Daoy (cell line): ENCODE data around the gene TYRO3. TPM values are rescaled to one million over a fixed set of nuclear protein-coding genes. Genes with fewer than 3 reads are reported as not detected.

ENCODE experiments used
- DNase-seq: peaks from one replicate; pipeline ENCODE4 v3.0.0-alpha.2; 2015; ENCODE audit warnings: low read depth
- total RNA-seq: library from RNA; depleted of rRNA; stranded (reverse); fragments of >200 nt; shearing (Covaris generic); gene quantifications from 2 replicates; pipeline ENCODE4 v1.2.3, GENCODE V29; 2014; rRNA removed

The TYRO3 gene
- total RNA-seq = 3.9 and 4.6 TPM in 2 replicates

DNA sequence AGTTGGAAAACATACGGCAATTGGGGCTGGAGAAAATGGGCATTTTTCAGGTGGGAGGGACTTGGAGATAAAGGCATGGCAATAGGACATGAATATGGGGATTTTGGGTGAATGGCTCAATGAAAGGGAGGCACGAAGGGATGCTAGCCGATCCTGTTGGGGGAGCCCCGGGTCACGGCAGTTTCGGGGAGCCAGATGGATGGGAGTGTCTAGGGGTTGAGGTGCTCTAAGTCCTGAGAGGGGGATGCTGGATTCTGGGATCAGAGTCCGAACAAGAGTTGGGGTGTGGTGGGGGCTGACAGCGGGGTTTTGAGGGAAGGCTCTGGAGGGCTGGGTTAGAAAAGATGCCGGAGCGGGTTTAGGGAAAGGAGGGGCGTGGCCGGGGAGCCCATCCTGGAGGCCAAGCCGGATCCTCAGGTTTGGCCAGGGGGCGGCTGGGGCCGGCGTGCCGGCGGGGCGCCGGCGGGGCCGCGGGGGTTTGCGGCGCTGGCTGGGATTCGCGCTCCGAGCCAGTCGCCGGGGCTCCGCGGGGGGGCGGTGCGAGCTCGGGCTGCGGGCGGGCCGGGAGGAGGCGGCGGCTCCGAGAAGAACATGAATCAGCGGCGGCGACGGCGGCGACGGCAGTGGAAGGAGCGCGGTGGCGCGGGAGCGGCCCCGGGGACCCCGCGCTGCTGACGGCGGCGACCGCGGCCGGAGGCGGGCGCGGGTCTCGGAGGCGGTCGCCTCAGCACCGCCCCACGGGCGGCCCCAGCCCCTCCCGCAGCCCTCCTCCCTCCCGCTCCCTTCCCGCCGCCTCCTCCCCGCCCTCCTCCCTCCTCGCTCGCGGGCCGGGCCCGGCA, at the start of gene TYRO3:
TSS of gene TYRO3 (plus strand) at position 813 of the 839 bp plus-strand sequence. CDS start 46 bp downstream, outside the sequence.
- DNase-seq = peak; percentile 68

DNA sequence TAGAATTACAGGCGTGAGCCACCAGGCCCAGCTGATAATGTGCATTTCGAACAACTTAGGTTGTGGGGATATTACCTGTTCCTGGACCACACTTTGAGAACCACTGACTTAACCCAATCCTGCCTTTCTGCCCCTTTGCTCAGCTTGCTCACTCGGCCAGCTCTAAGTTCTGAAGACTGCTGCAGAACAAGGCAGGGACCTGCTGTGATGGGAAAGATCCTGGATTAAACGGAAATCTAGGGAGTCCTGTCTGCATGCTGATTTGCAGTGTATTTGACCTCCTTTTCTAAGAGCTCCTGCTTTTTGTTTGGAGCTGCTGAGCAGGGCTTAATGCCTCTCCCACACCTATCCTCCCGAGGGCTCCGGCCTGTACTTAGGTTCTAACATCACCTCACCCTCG, 48.3 kb upstream of the TYRO3 start:
- no peak for DNase-seq

DNA sequence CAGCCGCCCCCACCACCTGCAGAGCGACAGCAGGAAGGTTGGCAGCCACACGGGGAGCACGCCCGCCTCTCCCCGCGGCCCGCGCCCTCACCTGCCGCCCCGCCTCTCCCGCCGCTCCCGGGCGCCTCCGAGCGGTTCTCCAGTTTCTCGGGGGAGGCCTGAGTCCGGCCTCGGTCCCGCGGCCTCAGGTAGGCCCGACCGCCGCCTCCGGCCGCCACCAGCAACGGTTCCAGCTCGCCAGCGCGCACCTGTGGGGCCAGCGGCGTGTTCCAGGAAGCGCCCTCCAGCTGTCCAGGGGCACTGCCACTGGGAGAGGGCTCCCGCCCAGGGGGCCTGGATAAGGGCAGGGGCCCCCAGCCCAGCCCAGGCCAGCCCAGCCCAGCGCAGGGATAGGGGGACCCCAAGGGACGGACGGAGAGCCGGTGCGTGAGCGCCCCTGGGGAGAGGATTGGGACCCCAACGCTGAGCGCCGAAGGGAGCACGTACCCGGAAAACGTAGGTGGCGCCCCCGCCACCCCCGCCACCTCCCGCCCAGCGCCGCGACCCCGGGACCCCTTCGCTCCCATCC, 47.6 kb upstream of the TYRO3 start:
- no peak for DNase-seq

GRCh38 chr15:41511899-41512369, 47.1 kb upstream of the TYRO3 start:
- DNase-seq = no peak

GRCh38 chr15:41512512-41512939, 46.5 kb upstream of the TYRO3 start:
- DNase-seq = no peak

- peak; percentile 39 for DNase-seq
Measured at GRCh38 chr15:41512940-41513505, 46.0 kb upstream of the TYRO3 start.

DNA sequence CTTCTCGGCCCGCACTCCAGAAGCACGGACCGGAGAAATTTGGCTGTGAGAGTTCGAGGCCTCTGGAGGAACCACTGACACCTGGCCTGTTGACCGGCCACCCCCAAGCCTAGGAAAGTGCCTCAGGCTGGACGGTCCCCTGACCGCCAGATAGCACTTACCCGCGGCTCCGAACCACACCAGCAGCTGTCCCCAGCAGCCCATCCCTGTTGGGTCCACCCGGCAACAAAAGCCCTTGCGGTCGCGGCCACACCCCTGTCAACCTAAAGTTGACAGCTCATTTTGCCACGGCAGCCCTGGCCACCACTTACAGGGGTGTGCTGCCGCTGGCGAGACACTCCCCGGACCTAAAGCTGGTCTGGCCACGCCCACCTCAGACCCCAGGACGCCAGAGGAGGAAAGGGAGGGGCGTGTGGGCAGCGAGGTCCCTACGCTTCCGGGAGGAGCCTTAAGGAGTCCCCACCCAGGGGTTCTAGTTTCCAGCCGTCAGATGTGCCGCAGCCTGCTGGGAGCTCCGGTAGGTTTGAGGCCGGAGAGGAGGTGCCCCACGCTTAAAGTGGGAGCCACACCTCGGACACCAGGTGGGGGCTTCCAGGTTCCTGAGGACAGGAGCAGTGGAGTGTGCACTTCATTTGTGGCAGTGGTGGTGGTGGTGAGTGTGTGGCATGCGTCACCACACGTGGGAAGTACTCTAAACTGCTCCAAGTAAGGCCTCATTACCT, 45.3 kb upstream of the TYRO3 start, which contains the start of gene LTK:
TSS of gene LTK (minus strand) at position 322 of the 722 bp plus-strand sequence. CDS start at position 204, 118 bp downstream.
- peak; percentile 69 for DNase-seq

DNA sequence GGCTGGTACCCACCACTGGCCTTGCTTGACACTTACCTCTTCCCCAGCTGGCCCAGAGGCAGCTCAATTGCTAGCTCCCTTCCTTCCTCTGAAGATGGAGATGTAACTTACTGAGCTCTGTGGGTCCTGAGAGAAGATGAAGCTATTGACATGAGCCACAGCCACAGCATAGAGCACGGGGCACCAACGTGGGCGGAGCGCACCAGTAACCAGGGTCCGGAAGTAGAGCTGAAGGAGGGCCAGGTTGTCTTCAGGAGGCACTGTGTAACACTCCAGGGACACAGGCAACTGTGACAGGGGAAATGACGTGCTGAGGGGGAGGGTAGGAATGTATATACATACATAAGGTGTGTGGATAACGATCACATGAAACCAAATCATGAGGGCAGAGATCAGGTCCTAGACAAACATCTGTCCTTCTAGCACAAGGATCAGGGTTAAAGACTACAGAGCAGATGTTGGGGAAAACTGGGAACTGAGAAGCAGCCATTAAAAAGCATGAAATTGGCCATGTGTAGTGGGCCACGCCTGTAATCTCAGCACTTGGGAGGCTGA, 41.0 kb upstream of the TYRO3 start:
- no peak for DNase-seq

DNA sequence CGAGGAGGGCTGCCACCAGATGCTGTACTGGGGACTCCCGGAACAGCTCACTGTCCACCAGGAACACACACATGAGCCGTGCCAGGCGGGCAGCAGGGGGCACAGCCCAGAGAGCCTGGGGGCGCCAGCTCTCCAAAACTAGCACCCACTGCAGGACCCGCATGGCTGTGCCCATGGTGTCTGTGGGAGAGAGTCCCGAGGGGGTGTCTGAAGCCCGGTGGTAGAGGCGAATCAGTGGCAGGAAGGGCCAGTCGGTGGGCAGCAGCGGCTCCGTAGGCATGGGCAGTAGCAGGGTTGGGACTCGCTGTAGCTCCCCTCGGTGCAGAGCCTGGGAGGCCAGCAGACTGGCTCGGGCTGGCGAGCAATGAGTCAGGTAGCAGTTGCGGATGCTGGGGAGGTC, 38.4 kb upstream of the TYRO3 start:
- DNase-seq = no peak

- no peak for DNase-seq
Measured at GRCh38 chr15:41521614-41522013, 37.4 kb upstream of the TYRO3 start.

GRCh38 chr15:41523097-41523496, 35.9 kb upstream of the TYRO3 start:
- DNase-seq = no peak

DNA sequence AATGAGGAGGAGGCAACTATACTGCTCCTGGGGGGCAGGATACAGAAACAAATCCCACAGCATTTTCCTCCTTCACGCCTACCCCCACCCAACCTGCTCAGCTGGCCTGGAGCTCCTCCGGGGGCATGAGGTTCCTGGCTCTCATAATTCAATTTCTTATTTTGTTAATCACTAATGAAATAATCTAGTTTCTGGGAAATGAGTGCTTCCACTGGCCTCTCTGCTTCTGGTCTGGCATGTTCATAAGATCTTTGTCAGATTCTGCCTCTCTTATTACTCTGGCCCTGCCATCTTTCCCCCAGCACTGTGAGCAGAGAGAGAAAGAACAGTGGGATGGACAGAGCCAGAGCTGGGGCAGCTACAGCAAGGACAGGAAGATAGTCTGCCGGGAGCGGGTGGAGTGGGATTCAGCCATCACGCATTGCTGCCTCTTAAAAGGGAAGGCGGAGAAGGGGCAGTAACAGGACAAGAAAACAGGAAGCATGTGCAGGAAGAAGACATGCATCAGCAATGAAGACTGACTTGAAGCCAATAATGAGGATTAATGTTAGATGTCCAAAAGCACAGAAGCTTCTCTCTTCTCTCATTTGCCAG, 28.6 kb upstream of the TYRO3 start:
- no peak for DNase-seq

GRCh38 chr15:41535544-41535943, 23.5 kb upstream of the TYRO3 start:
- DNase-seq = no peak

DNA sequence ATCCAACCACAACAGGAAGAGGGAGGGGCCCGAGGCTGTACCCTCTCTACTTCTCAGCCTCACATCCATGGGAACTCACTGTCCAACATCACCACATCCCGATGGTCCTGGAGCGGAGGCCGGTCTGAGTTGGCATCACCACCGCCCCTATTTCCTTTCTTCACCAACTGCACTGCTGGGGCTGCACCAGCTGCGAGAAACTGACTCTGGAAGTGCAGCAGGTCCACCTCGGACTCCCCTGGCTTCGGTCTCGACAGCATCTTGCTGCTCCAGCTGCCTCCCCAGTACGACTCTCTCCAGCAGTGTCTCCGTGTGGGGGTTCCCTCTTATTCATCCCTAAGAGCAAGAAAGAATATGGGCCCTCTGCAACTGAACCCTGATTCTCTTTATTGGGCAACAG, 22.1 kb upstream of the TYRO3 start:
- DNase-seq = no peak

DNA sequence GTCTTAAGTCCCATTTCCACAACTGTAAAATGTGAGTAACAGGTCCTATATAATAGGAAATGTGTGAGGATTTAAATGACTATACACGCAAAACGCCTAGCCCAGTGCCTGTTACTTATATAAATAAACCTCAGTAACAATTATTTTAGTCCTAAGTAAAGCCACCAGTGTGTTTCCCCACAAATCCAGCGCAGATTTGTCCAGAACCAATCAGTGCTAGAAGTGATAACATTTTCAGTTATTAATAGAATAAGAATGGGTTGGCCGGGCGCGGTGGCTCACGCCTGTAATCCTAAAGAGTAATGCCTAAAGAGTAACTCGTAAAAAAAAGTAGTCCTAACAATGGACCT, 15.5 kb upstream of the TYRO3 start:
- DNase-seq = no peak

DNA sequence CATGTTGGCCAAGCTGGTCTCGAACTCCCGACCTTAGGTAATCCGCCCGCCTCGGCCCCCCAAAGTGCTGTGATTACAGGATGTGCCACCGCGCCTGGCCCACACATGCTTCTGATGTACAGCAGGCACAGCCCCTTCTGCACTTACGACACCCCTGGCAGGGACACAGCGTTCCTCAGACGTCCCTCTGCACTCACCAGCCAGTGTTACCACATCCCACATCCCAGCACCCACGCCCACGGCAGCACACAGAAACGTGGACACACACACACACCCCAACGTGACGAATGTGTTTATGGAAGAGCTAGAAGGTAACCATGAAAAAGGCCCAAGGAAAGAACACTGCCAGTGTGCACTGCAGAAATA, 14.4 kb upstream of the TYRO3 start:
- DNase-seq = peak; percentile 13

DNA sequence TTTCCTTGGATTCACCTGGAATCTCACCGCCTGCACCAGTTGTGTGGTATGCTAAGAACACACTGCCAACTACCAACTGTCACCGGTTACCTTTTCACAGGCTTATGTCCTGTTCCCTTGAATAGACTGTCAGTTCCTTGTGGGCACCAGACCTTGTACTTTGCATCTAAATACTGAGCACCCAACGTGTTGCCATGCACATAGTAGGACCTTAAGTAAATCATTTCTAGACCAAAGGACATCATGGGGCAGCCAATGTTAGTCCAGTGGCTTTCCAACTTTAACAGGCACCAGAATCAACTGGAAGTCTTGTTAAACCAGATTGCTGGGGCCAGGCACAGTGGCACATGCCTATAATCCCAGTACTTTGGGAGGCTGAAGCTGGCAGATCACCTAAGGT, 13.8 kb upstream of the TYRO3 start:
- DNase-seq = no peak

DNA sequence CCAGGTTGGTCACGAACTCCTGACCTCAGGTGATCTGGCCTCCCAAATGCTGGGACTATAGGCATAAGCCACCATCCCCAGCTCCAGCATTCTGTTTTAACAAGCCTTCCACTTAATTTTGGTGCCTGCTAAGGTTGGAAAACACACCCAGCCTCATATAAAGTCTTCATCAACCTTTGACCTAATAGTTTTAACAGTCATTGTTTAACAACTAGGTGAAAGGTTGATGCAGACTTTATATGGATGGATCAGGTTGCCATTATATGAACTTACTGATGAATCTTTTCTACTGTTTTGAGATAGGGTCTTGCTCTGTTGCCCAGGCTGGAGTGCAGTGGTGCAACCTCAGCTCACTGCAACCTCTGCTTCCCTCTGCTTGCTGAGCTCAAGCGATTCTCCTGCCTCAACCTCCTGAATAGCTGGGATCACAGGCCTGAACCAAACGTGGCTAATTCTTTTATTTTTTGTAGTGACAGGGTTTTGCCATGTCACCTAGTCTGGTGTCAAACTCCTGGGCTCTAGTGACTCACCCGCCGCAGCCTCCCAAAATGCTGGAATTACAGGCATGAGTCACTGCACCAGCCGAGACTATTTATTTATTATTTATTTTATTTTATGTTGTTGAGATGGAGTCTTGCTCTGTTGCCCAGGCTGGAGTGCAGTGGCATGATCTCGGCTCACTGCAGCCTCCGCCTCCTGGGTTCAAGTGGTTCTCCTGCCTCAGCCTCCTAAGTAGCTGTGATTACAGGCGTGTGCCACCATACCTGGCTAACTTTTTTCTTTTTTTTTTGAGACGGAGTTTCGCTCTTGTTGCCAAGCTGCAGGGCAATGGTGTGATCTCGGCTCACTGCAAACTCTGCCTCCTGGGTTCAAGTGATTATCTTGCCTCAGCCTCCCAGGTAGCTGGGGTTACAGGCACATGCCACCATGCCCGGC, 11.9 kb upstream of the TYRO3 start:
- peak; percentile 78 for DNase-seq

GRCh38 chr15:41550066-41550775, 8.8 kb upstream of the TYRO3 start:
- DNase-seq = no peak

DNA sequence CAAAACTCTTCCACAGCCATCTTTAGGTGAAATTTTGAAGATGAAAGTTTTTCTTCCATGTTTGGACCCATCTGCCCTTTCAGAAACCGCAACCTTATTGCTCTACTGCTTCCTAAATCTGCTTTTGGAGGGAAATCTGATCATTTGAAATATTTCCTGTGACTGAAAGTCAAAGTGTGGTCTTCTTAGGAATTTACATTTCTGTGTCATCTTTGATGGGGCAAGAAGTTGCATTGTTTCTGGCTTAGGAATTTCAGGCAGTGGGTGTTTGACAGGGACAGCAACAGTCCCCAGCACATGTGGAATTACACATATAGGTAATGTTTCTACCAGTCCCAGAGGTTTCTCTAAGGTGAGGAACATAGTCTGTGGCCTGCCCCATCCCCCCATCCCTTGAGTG, 5.3 kb upstream of the TYRO3 start:
- no peak for DNase-seq
